Activated CD4-positive, alpha-beta T cell treated with anti-CD3 and anti-CD28 coated beads, Interleukin-2, amount 50 U/mL, for 1 hour (primary cell): Measurements from ENCODE around the gene ATP6V0B.

Experiments used
- DNase-seq: peaks from one replicate; pipeline ENCODE4 v3.0.0-alpha.2; 2020

ATP6V0B gene

GRCh38 chr1:43974443-43975248, at the start of gene ATP6V0B:
Gene ATP6V0B (plus strand): TSS chr1:43974960. CDS start chr1:43975041, 81 bp downstream.
- DNase-seq = peak; percentile 93

- DNase-seq = no peak
These were observed 48.9 kb upstream of the ATP6V0B start for GRCh38 chr1:43925846-43926245.

GRCh38 chr1:43930168-43930948, 44.4 kb upstream of the ATP6V0B start:
- DNase-seq = no peak

- DNase-seq = no peak
These were observed 43.8 kb upstream of the ATP6V0B start for GRCh38 chr1:43930949-43931275.

- DNase-seq = no peak
These were observed 42.8 kb upstream of the ATP6V0B start for GRCh38 chr1:43931711-43932660.

GRCh38 chr1:43932786-43933385, 41.9 kb upstream of the ATP6V0B start:
- no peak for DNase-seq

GRCh38 chr1:43933386-43934100, 41.2 kb upstream of the ATP6V0B start, which contains the start of gene ARTN:
Gene ARTN (plus strand): TSS chr1:43933801. CDS start chr1:43935657, 1,856 bp downstream.
- no peak for DNase-seq

- DNase-seq = peak; percentile 56
These were observed 40.4 kb upstream of the ATP6V0B start for GRCh38 chr1:43934101-43934985.

GRCh38 chr1:43934986-43935324, 39.8 kb upstream of the ATP6V0B start:
- DNase-seq = no peak

GRCh38 chr1:43935711-43936427, 38.9 kb upstream of the ATP6V0B start:
- DNase-seq = no peak

GRCh38 chr1:43936431-43937151, 38.2 kb upstream of the ATP6V0B start:
- no peak for DNase-seq

GRCh38 chr1:43937179-43937865, 37.4 kb upstream of the ATP6V0B start:
- DNase-seq = no peak

- no peak for DNase-seq
These were observed 36.4 kb upstream of the ATP6V0B start for GRCh38 chr1:43938383-43938782.

- DNase-seq = no peak
These were observed 35.7 kb upstream of the ATP6V0B start for GRCh38 chr1:43938892-43939587.

GRCh38 chr1:43942411-43942810, 32.3 kb upstream of the ATP6V0B start:
- no peak for DNase-seq

- no peak for DNase-seq
These were observed 29.9 kb upstream of the ATP6V0B start for GRCh38 chr1:43944860-43945259.

- no peak for DNase-seq
These were observed 29.0 kb upstream of the ATP6V0B start for GRCh38 chr1:43945674-43946235.
